Inflammatory macrophage treated with lipopolysaccharide for 4 hours (primary cell): ENCODE measurements around the gene KRT14.
"Not testable (repeated sequence)": the region's sequence is repeated elsewhere in the genome, so short reads cannot be mapped to it uniquely, and the experiment has no call there.

Source experiments
- DNase-seq: peaks from one replicate; pipeline ENCODE4 v3.0.0-alpha.2; 2020

The KRT14 gene

DNA sequence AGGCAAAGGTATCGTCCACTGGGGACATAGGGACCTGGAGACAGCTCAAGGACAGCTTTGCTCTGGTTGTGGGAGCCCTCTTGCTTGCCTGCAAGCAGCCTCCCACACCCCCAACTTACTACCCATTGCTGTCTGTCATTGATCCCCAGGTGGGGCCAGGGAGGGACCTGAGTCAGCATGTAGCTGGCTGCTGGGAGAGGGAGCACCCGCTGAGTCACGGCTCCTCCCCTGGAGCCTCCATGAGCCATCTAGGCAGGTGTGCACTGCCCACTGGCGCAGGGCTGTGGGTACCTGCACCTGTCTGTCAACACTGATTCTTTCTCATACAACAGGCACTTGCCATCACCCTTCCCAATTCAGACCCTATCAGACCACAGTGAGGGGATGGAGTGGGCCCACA, 10.0 kb downstream of the KRT14 start:
- not testable (repeated sequence) for DNase-seq

DNA sequence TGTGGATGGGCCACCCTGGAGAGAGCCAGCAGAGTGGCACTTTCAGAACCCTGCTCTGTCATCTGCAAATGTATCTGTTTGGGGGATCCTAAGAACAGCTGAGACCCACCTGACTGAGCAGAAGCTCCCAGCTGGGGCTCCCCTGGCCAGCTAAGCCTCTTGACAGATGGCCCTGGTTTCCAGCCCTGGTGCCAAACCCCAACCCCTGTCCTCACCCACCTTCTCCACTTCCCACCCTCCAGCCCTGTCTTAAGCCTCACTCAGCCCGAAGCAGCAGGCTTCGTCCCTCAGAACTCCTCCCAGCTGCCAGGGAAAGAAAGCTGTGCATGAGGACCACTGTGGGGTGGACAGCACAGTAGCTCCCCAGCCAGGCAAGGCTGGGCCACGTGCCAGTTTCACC, 11.4 kb downstream of the KRT14 start:
- DNase-seq = no peak

DNA sequence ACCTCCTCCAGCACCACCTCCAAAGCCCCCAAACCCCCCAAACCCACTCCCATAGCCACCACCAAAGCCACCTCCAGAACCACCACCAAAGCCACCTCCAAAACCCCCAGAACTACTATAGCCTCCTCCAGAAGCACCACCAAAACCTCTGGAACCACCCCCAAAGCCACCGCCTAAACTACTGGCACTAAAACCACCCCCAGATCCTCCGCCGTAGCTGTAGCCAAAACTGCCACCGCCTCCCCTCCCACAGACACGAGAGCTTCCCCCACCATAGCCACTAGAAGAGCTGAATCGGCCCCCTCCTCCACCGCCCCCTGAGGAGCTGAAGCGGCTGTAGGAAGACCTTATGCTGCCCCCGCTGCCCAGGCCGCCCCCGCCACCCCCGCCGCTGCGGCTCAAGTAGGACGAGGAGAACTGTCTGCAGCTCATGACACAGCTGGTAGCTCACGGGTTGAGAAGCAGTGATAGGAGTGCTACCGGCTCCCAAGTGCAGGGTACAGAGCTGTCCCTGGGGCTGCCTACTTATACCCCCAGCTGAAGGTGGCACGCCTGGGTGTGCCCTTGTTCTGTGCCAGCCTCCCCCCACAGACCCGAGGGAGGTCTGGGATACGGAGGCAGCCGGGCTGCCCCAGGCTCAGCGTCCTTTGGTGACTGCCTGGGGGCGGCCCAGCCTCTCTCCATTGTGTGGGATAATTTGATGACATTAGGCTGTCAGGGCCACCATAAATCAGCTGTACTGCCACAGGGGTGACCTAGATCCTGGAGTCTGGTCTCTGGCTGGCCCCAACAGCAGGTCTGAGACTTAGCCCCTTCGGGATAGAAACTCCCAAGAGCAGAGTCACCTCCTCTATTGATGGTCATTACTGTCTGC, 14.9 kb downstream of the KRT14 start, which contains the start of gene KRT9:
KRT9 (minus strand) TSS at position 499 of the 874 bp plus-strand sequence; CDS start at position 432, 67 bp downstream.
- DNase-seq = no peak

DNA sequence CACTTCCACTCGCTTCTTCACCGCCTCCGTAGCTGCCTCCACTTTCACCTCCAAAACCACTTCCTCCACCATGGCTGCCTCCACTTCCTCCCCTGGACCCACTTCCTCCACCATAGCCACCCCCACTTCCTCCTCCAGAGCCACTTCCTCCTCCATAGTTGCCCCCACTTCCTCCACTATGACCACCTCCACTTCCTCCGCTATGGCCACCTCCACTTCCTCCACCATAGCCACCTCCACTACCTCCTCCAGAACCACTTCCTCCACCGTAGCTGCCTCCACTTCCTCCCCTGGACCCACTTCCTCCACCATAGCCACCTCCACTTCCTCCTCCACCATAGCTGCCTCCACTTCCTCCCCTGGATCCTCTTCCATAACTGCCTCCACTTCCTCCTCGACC, 19.4 kb downstream of the KRT14 start:
- DNase-seq = no peak

DNA sequence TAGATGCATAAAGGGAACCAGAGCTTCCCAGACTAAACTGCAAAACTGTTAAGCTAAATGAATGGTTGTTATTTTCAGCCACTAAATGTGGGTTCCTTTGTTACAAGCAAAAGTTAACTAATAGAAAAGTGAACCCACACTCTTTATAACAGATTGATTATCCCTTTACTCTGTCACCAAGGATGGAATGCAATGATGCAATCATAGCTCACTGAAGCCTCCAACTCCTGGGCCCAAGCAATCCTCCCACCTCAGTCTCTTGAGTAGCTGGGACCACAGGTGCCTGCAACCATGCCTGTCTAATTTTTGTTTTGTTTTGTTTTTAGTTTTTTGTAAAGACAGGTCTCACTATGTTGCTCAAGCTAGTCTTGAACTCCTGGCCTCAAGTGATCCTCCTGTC, 21.4 kb downstream of the KRT14 start:
- no peak for DNase-seq

DNA sequence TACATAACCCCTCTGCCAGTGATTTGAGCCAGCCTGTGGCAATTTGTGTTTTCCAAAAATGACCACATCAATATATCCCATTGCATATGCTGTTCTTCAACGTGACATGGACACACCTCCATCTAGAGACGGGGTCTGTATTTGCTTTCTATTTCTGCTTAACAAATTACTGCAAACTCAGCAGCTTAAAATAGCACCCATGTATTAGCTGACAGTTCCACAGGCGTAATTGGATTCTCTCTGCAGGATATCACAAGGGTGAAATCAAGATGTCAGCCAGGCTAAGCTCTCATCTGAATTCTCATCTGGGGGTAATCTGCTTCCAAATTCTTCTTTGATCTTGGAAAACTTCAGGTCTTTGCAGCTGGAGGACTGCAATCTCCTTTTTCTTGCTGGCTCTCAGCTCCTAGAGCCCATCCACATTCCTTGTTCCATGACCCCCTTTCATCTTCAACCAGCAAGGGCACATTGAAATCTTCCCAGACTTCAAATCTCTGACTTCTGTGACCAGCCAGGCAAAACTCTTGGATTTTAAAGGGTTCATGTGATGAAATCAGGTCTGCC, 23.0 kb downstream of the KRT14 start:
- no peak for DNase-seq

DNA sequence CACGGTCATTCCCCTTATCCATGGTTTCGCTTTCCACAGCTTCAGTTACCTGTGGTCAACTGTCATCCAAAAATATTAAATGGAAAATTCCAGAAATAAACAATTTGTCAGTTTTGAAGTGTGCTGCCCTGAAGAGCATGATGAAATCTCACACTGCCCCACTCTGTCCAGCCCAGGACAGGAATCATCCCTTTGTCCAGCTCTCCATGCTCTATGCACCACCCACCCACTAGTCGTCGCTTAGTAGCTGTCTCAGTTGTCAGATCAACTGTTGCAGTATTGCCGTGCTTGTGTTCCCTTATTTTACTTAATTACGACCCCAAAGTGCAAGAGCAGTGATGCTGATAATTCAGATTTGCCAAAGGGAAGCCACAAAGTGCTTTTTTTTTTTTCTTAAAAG, 25.1 kb downstream of the KRT14 start:
- no peak for DNase-seq

DNA sequence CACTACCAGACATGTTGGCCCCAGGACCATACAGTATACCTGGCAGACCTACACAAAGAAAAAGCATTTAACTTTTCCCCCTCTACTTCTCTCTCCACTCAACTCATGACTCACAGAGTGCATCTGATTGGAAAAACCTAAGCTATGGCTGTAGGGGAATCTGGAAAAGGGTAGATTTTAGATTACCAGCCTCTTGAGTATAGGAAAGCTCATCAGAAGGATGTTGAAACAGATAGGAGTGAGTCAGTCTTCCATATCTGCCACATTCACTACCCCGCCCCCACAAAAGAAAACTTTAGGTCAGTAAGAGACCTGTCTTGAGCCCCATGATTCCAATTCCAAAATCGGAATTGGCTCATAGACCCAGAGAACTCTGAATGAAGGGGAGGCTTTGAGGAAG, 27.1 kb downstream of the KRT14 start:
- DNase-seq = no peak

DNA sequence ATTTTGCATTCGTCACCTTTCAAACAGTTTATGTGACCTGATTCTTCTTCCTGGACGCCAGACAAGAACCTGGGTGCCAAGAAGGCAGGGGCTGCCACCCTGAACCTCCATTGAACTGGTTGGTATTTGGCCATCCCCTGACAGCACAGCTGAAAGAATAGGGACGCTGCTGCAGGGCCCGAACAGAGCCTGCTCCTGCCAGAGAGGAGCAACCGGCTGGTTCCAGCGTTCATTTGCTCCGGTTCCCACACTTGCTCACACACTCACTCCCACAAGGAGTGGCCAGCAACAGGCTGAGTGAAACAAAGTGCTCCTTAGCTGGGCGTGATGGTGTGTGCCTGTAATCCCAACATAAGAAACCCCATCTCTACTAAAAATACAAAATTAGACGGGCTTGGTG, 29.8 kb downstream of the KRT14 start:
- DNase-seq = no peak

DNA sequence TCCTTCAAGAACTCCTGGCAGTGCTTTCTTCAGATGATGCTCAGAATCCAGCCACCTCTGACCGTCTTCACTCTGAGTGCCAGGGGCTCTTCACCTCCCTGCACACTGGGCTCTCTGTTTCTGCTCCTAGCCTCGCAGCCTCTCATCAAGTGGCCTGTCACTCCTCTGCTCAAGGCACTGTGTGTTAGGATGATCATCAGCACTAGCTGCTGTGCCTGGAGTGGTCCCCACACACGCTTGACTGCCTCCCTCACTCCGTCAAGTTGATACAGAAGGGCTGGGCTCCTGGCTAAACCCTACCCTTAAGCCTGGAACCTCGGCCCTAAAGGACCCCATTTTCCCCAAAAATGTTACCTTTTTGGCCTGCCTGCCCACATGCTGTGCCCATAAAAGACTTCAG, 30.4 kb downstream of the KRT14 start:
- DNase-seq = no peak

DNA sequence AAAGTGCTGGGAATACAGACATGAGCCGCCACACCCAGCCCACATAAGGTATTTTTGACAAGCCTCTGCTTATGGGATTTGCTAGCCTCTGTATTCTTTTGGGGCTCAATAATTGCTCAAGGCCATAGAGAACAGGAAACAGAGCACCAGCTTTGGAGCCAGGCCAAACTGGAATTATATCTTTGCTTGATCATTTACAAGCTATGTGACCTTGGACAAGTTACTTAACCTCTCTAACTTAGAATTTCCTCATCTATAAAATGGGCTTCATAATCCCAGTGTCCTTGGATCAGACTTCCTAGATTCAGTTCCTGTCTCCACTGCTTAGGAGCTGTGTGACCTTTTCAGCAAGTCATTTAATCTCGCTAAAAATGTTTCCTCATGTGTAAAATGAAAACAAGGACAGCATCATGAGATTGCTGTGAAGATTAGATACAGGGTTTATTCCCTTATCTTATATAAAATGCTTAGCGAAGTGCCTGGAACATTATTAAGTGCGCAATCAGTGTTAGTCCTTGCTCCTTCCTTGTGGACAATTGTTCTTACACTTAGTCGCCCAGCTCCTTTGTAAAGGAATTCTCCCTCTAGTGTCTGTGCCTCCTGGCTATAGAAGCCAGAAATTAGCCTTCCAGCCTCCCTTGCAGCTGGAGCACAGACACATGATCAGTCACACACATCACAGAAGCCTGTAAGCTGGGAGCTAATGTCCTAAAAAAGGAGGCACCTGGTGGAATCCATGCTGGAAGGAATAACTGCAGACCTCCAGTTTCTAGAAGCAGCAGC, 31.4 kb downstream of the KRT14 start:
- no peak for DNase-seq

DNA sequence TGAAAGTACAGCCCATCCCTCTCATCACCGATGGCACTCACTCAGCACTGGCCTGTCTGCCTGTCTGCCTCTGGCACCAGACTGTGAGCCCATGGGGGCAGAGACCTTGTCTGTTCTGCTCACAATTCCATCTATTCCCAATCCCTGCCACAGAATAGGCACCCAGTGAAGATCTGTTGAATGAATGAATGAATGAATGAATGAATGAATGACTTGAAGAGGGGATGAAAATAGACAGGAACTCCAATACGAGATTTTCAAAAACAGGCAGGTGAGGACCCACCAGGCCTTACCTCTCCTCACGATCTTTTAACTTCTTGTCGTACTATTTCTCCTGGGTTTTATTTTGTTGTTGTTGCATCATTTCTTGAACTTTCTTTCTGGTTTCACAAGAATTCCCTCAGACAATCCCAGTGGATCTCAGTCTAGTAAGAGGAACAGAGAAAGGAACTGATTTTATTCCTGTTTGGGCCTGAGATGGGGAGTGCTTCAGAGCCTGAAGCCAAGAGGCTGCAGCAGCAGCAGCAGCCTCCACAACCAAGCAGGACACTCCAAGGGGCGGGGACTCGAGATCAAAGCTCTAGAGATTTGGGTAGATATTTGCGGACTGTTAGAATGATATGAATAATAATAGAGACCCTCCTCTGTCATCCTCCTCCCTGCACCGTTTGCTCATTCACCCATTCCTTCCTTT, 32.6 kb downstream of the KRT14 start:
- no peak for DNase-seq

DNA sequence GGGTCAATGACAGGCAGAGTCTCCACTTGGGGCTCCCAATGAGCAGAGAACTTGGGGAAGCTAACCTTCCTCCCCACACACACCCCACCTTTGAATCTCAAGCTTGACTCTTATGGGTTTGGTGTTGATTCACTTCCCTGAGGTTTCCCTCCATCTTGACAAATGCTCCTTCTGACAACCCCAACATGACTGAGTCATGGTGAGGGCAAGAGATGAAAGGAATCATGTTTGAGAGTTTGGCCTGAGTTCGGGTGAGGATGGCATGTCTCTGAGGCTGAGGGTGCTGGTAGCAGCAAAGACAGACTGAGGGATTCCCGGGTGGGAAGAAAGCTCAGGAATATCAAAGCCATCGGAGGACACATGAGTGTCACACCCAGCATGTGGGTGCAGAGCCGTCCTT, 33.5 kb downstream of the KRT14 start:
- no peak for DNase-seq

DNA sequence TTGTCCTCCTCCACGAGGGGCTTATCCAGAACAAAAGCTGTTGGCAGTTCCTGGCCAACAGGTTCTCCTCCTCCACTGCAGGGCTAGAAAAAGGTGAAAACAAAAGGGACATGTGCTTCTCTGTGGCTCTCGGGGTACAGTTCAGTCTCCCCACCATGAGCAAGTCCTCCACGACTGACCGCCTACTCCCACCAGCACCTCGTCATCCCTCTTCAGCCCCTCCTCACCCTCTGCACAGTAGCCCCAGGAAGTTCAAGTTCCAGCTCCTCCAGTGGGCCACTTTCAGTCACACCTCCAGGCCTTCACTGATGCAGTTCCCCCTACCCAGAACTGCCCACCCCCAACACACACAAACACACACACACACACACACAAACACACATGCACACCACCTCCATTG, 34.2 kb downstream of the KRT14 start:
- no peak for DNase-seq

DNA sequence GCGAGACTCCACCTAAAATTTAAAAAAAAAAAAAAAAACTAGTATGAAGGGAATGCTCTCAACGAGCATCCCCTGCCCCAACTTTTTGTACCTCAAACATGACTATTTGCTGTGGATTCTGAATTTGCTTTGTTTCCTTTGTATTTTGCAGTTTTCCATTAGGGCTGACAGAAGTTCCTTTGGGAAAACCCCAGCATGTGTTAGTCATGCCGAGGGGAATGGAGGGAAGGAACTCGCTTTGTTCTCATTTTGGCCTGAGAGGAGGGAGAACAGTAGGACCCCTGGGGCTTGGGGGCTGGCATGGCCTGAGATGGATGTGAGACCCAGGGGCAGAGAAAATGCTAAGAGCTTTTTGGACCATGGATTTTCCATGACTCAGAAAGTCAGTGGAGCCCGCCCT, 35.3 kb downstream of the KRT14 start:
- DNase-seq = no peak

DNA sequence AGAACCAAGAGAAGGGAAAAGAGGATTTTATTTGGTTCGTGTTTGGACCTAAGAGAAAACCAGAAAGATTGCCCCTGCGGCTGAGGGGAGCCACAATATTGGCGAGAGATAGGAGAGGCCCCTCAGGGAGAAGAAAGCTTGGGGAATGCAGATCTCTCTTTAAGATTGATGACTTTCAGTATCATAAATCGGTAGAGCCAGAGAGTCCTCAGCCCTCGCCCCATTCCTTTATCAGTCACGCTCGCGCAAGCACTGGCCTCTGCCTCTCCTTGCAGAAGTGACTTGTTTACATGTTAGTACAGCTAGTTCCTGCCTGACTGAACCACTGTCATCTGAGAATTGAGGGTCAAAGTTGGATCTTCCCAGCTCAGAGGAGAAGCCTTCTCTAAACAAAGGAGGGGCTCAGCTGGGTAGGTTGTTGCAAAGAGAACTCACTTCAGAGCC, 37.1 kb downstream of the KRT14 start:
- no peak for DNase-seq

DNA sequence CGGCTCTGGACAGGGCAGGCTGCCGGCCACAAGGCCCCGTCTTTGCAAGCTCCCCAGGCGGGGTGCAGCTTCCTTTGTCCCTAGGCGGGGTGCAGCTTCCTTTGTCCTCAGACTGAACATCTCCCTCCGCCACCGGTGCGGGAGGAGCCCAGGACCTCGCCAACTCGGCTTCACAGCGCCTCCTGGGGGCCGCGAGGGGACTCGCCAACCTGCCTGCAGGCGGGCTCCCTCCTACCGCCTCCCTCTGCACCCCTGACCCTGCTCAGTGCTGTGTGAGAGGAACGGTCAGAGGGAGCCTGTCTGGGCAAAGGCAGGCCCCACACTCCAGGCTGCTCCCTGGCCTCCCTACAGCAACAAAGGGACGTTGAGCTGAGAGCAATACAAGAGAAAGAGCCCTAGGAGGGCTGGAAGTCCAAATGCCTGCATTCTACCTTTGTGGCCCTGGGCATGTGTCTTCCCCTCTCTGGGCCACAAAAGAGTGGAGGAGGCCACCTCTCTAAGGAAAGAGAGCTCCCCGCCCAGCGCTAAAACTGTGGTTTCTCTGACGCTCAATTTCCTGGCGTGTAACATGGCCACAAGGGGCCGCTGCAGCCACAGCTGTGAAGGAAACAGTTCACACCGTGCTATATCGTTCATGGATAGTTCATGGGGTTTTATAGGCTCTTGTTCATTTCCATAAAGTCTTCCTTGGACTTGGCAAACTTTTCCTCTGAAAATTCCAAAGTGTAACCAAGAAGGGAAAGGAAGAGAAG, 37.7 kb downstream of the KRT14 start:
- peak; percentile 72 for DNase-seq

DNA sequence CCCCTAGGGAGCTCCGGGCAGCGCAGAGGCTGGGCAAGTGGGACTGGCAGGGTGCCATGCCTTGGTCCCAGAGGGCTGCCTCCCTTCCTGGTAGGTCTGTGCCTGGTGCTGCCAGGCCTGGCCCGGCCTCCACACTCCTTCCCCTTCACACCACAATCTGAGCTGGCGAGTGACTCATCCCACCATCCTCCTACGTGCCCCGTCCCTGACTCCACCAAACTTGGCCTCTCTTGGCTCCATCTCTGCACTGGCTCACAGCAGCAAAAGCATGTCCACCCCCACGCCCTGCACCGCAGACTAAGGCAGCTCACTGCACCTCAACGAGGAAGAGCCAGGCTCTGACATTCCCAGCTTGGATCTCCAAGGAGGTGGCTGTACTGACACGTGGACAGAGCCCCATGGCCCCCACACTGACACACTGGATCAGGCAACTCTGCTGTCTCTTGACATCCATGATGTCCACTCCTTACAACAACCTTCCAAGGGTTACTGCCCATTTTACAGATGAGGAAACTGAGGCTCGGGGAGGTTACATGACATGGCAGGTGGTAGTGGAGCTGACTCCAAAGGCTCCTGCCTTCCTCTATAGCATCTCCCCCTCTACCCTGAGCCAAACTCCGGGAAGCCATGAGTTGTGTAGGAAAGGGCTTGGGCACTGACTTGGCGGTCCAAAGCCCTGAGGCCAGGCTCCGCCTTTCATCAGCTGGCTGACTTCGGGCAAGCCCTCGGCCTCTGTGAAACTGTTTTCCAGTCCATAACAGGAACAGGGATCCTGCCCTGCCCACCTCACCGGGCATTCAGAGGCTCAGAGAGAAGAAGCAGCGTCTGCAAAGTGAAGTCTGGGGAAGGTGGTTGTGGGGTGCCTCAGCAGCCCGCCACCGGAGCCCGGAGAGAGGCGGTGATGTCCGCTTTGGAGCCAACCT, 38.5 kb downstream of the KRT14 start:
- peak; percentile 77 for DNase-seq

DNA sequence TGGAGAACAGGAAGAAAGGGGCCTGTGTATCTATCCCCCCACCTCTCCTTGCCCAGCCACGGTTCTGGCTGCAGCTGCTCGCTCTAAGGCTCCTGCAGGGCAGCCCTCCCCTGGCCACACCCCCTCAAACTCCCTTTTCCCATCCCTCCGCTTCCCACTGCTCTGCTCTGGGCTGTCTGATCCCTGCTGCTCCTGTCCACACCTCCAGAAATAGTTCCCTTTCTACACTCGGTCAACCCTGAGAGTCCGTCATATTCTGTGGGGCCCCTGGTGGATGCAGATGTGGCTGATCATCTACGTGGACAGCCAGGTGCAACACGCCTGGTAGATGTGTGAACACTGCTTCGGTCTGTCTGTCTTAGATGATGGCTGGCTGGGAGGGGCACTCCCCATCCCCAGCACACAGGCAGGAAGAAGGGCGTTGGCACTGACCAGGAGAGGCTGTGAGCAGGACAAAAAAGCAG, 39.3 kb downstream of the KRT14 start:
- no peak for DNase-seq

DNA sequence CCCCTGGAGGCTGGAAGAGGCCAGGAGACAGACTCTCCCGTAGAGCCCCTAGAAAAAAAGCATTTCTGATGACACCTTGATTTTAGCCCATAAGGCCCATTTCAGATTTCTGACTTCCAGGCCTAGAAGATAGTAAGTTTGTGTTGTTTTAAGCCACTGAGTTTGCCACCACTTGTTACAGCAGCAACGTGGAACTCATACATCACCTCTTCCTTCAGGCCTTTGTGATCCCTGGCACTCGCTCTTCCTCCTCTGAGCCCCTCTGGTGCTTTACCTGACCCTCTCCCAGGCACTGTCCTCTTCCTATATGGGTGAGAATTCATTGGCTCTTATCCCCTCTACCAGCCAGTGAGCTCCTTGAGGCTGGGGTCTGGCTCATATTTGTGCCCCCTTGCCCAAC, 39.9 kb downstream of the KRT14 start:
- no peak for DNase-seq

DNA sequence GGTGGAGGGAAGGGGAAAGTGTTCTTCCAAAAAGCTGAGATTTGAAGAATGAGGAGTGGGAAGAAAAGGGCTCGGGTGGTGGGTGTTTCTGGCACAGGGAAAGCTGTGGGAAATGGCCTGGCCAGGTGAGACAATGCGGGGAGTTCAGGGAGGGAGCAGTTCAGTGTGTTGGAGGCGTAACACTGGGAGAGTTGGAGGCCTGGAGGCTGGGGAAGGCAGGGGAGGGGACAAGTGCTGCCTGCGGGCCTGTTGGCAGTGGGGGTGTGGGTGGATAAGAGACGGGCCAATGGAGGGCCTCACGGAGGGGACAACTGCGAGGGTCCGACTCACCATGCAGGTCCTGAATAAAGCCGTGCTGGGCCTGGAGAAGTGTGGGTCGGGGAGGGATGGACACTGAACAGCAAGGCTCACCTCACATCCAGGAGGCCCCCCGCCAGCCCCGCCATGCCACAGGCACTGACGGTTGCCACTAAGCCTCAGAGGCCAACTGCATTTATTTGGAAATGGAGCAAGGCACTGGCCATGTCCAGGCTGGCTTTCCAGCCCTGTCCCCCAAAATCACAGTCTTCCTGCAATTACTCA, 40.8 kb downstream of the KRT14 start:
- no peak for DNase-seq
